ENCODE measurements around the gene UBE2N.

The UBE2N gene

DNA sequence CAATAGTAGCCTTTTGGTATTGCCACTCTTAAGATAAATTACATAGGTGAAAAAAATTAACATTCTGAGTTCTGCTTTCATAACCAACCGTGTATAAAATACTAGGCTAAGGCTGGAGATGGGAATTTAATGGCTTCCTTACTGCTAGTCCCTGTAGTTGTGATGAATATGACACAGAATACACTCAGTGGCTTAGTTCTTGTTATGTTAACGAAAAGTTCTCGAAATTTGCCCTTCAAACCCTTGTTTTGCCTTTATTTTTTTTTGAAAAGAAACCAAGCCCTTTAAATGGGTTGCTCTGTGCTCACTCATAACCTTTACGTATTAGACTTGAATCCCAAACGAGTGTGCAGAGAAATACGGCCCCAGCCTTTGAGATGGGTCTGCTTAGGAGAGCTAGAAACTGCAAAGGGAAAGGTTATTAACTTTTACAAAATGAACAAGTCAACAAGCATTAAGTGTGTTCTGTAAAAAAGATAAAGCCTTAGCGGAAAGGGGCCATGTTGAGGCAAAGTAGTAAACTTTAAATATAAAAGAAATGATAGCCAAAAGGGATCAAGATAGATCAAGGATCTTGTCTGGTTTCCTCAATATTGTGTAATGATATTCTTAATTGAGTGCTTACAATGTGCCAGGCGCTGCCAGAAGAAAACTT lies 62.3 kb downstream of the UBE2N start:
- DNase-seq = no peak

DNA sequence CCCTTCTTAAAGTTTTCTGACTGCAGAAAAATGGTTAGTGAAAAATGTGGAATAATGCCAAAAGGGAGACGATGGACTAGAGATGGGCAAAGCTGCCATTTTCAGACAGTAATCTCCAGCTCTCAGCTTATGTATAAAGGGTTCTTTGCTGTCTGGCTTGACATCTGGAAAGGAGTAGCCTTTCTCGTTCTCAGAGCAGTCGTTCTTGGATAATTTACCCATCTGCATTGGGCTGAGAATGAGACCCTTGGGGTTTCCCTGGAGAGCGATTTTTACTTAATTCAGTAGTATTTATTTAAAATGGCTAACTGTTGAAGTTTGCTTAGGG lies 62.8 kb downstream of the UBE2N start:
- DNase-seq = no peak

- peak; percentile 46 to 48 for DNase-seq
Measured at GRCh38 chr12:93378196-93378997, 63.4 kb downstream of the UBE2N start.

GRCh38 chr12:93377252-93378195 lies 64.2 kb downstream of the UBE2N start, which contains the start of gene NUDT4:
NUDT4 (plus strand) TSS chr12:93377925; CDS start chr12:93378323, 398 bp downstream.
- DNase-seq = peak; percentile 94 to 96

DNA sequence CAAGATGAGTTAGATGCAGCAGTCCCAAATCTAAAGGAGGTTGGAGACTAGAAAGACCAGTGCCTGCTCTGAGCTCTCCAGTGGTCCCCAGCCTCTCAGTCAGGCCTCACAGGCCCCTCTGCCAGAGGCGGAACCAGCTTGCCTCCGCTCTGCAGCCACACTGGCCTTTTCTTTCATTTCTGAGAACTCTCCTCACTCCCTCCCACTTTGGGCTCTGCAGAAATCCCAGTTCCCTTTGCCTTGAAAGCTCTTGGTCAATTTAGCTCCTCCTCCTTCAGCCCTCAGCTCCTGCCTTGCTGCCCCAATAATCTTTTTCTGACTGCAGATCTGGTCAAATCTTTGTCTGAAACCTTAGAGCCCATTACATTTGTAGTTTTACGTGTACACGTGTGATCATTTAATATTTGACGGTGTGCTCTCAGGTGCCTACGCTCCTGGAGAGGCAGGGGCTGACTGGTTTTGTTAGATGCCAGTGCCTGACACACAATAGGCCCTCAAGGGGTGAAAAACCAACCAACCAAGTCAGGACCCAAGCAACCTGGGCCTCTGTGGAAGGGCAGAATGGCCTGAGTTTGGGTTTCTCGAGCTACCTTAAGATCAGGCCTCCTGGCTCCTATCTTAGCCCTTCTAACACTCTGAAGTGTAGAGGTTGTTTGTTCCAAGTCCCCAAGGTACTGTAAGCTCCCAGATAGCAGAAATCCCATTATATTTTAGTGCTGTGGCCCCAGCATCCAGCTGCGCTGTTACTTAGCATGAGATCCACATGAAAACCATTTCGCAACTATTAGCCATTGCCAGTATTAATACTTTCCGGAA lies 65.1 kb downstream of the UBE2N start:
- no peak for DNase-seq

DNA sequence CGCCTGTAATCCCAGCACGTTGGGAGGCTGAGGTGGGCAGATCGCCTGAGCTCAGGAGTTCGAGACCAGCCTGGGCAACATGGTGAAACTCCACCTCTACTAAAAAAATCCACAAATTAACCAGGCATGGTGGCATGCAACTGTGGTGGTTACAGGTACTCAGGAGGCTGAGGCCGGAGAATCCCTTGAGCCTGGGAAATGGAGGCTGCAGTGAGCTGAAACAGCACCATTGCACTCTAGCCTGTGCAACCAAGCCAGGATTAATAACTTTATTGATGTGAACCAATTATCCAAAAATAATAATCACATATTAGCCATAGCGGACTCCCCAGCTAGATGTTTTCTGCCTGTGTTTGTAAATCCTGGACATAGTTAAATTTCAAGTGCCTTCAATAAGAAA lies 65.8 kb downstream of the UBE2N start:
- DNase-seq = no peak

DNA sequence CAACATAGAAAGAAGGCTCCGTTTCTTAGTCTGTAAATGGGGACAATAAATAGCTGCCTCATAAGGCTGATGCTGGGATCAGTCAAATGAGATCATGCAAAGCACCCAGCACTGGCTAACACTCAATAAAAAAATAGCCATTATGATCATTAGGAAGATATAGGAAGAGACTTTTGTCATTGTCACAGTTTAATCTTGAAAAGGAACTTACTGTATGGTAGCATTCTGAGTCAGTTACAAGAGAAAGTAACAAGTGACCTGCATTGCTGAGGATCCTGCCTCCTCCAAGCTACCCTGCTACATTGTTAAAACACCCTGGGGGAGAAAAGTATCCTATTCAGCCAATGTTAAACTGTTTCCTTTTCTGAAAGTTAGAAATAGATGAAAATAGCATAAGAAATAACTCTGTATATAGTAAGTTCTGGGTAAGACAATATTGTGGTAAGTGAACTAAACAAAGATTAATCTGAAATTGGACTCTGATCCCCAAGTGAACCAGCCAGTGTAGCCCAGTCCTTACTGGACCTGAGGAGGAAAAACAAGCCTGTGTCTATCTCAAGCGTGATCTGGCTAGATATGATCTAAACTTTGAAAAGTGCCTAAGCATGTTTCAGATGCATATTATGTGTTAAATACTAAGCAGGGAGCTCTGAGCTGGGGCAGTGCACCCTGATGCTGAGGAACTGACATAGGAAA lies 67.6 kb downstream of the UBE2N start:
- DNase-seq = no peak

- DNase-seq = no peak
Measured at GRCh38 chr12:93370947-93371346, 70.8 kb downstream of the UBE2N start.

GRCh38 chr12:93369505-93369904 lies 72.2 kb downstream of the UBE2N start:
- DNase-seq = no peak

DNA sequence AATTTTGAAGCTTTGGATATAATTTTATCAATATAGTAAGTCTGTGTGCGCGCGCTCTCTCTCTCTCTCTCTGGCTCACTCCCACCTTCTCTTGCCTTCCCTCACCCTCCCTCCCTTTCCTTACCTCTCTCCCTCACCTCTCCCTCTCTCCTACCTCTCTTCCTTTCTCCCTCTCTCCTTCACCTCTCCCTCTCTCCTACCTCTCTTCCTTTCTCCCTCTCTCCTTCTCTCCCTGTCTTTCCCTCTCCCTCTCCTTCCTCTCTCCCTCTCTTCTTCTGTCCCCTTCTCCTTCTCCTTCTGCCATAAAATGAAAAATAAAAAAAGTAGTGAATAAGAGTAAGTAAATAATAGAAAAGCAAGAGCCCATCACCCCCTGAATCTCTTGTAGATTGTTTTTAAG lies 73.0 kb downstream of the UBE2N start:
- DNase-seq = no peak

GRCh38 chr12:93366422-93366821 lies 75.3 kb downstream of the UBE2N start:
- no peak for DNase-seq

DNA sequence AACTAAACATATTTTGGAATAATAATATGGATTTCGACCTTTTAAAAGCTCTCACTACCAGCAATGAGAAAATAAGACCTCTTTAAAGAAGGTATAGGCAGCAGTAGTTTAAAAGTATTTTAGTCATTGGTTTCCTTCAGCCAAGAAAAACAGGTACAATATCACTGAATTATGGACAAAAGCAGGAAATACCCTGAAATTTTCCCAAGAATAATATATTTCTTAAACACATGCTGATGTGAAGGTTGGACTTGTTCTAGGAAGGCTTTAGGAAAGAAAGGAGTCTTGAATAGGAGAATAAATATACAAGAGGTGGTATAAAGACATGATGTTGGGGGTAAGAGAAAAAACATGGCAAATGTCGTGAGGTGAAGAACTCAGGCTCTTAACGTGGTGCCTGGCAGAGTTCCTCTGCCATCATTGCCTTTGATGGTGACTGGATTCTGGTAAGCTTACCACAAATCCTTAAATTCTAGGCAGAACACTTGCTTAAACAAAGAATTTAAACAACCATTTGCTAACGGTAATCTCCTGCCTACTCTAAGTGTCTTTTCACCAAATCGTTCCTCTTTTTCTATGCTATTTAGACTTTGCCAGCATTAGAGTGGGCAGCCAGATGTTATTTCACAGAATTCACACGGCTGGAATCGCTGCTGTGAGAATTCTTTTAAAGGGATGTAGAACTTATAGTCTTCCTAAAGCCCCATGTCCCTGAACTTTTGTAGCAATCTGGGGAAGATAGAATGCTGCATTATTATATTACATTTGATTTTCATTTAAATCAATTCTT lies 75.9 kb downstream of the UBE2N start:
- DNase-seq = no peak

GRCh38 chr12:93363841-93364297 lies 77.9 kb downstream of the UBE2N start:
- no peak for DNase-seq

DNA sequence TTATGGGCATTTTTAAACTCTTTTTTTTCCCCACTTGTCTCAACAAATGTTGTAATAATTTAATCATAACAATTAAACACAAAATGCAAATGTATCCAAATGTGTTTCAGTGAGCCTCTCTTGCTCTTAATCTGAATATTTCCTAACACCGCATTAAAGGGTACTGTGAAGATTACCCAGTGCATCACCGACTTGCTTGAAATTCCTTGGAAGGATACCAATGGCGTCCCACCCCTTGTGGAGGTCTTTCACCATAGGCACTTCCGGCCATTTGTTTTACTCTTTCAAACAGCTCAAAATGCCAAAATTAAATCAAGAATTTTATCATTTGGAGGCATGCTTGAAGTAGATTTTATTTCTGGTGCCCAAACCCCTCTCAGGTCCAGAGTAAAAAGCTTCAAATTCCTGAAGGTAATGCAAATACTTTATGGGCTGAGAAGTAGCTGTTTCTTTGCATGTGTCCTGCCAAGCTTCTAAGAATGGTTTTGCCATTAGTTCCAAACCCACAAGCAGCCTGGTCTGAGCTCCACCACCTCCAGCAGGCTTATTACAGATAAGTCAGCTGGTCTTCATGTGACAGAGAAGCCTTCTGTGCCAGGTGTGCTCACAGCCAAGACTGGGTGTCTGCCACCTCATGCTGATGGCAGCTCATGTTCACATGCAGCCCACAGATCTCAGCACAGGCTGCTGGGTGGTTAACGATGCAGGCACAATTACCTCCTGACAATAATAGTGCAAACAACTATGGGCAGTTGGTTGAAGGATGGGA lies 80.4 kb downstream of the UBE2N start:
- DNase-seq = no peak

GRCh38 chr12:93360688-93361087 lies 81.1 kb downstream of the UBE2N start:
- DNase-seq = no peak

GRCh38 chr12:93358821-93359220 lies 82.9 kb downstream of the UBE2N start:
- DNase-seq = no peak

DNA sequence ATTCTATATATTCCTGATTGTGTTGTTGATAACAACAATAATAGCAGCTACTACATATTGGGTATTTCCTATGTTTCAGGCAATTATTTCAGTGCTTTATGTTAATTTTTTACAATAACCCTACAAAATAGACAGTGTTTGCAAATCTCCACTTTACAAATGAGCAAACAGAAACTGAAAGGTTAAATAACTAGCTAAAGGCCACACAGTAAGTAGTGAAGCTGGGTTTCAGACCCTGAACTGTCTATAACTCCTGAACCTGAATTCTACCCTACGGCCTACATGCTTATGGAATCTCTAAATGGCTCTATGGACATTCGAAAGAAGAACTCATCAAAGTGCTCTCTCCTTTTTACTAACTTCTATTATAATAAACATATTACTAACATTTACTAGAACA lies 83.7 kb downstream of the UBE2N start:
- no peak for DNase-seq

- no peak for DNase-seq
Measured at GRCh38 chr12:93356214-93356613, 85.5 kb downstream of the UBE2N start.

Data from stimulated activated CD4-positive, alpha-beta T cell treated with anti-CD3 and anti-CD28 coated beads, Interleukin-2, amount 100 ng/mL, for 48 hours (primary cell).